Measurements from ENCODE around the gene MYADML2.

Gene MYADML2

GRCh38 chr17:81890447-81891302 lies 56.4 kb downstream of the MYADML2 start:
- DNase-seq = no peak

Data from NCI-H2171 treated with DMSO at 0.1 percent for 48 hours (cell line).